GM19455 (cell line): ENCODE measurements around the gene ZNF785.
A peak's percentile ranks its signal among the peaks of the same experiment; 100 is the strongest.
"Not testable (repeated sequence)": the region's sequence is repeated elsewhere in the genome, so short reads cannot be mapped to it uniquely, and the experiment has no call there.

Experiments used
- ATAC-seq: cut with Tn5 transposase; IDR thresholded peaks from one replicate; pipeline ENCODE4 v1.9.1; 2021; ENCODE audit not compliant: unreplicated experiment

Gene ZNF785

DNA sequence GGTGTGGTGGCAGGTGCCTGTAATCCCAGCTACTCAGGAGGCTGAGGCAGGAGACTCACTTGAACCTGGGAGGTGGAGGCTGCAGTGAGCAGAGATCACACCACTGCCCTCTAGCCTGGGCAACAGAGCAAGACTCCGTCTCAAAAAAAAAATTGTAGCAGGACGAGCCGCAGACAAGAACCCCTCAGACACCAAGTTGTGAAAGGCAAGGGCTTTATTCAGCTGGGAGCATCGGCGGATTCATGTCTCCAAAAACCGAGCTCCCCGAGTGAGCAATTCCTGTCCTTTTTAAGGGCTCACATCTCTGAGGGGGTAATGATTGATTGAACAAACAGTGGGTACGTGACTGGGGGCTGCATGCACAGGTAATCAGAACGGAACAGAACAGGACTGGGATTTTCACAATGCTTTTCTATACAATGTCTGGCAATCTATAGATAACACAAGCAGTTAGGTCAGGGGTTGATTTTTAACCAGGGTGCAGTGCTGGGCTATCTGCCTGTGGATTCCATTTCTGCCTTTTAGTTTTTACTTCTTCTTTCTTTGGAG, 44.5 kb downstream of the ZNF785 start:
- not testable (repeated sequence) for ATAC-seq

DNA sequence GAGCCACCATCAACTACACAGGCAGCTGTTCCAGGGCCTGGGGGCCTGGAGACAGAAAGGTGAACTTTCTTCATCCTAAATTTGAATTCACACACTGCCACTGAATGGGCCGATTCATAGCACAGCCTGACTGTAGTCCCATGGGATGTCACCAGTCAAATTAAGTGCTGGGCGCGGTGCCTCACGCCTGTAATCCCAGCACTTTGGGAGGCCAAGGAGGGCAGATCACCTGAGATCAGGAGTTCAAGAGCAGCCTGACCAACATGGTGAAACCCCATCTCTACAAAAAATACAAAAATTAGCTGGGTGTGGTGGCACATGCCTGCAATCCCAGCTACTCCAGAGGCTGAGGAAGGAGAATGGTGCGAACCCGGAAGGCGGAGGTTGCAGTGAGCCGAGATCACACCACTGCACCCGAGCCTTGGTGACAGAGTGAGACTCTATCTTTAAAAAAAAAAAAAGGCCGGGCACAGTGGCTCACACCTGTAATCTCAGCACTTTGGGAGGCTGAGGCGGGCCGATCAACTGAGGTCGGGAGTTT, 45.4 kb downstream of the ZNF785 start:
- not testable (repeated sequence) for ATAC-seq

DNA sequence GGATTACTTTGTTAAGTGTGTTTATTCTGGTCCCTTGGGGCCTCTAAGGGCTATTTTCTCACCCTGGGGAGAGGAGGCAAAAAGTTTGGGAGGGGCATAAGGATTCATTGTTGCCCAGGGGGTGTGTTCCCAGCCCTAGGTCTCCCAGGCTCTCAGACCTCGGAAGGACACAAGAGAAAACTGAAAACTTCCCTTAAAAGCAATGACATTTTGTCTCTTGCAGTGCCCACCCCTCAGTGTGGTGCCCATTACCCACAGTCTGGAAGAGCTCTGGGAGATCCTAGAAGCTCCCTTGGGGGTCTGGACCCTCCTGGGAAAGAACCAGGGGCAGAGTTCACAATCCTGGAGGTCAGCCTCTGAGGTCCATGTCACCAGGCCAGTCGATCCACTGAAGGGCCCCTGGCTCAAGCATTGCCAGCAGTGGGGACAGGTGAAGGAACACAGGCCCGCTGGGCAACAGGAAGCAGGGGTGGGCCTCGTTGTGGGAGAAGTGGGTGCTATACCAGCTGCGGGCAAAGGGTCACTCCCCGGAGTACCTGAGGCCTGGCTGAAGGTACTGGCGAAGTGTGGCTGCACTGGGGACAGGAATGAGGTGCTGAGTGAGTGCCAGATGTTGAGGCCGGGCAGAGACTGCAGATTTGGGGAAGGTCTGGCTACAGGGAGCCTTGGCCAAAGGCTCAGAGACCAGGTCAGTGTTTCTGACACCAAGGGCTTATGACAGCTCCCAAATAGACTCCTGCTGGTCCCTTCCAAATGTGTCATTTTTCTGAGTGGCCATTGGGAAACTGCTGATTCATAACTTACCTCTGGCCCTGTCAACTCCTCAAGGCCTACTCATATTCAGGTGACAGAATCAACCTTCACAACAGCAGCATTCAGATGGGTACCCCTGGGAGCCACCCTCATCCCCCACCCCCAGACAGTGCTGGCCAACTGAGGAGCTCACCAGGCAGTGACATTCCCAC, 46.2 kb downstream of the ZNF785 start:
- no peak for ATAC-seq

DNA sequence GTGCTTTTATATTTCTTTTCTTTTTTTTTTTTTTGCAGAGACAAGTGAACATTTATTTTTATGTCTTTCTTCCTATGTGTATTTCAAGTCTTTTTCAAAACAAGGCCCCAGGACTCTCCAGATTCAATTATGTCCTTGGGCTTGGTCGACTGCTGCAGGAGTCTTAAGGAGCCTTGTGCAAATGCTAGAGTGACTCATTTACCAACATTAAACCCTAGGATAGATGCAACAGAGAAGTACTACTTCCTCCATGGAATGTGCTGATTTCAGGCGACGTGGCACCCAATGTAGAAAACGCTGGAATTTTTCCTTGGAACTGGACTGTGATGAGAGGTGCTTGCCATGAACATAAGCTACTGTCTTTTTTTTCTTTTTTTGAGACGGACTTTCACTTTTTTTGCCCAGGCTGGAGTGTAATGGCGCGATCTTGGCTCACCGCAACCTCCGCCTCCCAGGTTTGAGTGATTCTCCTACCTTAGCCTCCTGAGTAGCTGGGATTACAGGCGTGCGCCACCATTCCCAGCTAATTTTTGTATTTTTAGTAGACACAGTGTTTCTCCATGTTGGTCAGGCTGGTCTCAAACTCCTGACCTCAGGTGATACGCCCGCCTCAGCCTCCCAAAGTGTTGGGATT, 49.0 kb downstream of the ZNF785 start:
- ATAC-seq = not testable (repeated sequence)

DNA sequence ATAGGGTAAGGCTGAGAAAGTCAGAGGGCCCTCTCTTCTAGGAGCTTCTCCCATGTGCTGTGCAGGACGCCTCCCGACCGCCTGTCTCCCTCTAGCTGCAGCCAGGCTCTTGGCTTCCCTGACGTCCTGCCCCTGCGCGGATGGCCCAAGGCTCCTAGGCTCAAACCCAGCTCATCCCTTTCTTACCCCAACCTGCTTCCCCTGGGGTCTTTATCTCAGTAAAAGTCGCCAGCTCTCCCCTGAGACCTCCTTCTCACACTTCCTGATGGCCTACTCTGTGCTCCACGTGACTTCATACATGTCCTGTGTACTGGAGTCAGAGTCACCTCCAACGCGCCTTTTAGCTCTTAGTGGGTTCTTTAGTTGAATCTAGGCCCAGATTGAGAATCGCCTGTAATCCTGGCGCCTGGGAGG, 49.7 kb downstream of the ZNF785 start:
- ATAC-seq = peak; percentile 41

DNA sequence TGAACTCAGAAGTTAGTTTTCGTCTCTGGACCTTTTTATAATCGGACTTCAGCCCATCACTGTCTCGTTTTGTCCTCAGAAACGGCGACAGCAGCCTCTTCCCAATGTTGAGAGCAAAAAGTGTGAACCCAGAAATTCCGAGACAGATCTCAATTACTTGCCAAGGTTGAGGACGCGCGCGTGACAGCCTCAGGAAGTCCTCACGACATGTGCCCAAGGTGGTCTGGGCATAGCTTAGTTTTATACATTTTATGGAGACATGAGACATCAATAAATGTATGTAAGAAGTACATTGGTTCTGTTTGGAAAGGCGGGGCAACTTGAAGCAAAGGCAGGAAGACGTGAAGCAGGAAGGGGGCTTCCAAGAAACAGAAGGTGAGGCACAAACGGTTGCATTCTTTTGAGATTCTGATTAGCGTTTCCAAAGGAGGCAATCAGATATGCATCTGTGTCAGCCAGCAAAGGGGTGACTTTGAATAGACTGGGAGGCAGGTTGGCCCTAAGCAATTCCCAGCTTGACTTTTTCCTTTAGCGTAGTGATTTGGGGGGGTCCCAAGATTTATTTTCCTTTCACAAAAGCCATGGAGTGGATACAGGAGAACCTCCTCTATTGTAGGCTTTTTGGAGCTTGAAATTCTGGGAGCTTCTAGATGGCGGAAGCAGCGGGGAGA, 50.3 kb downstream of the ZNF785 start:
- no peak for ATAC-seq

DNA sequence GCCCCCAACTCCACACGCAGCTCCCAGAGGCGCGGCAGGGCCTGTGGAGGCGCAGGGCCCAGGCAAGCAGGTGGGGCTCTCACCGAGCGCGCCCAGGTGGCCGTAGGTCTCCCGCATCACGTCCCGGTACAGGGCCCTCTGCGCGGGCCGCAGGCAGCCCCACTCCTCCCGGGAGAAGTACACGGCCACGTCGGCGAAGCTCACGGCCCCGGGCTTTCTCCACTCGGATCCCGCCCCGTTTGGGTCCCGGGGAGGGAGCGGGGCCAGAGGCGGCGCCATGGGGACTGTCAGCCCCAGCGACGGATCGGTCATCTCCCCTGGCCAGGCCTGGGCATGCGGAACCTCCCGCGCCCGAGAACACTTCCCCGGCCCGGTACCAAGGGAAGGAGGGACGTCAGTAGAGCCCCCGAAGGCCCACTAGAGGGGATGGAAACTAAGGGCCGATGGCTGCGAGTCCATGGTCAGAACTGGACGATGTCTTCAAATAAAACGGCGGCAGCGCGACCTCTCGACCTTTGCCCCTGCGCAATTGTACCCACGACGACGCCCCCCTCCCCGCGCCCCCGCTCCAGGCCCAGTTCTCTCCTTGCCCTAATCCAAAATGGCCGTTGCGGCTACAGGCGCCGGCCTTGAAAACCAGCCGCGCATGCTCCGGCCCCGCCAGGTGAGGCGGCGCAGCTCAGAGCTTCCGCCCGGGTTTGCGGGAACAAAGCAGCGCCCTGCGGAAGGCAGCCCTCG, 51.0 kb downstream of the ZNF785 start, which contains the start of gene ZNF747:
ZNF747 (minus strand) TSS at position 491 of the 738 bp plus-strand sequence; CDS start at position 312, 179 bp downstream.
- ATAC-seq = no peak

DNA sequence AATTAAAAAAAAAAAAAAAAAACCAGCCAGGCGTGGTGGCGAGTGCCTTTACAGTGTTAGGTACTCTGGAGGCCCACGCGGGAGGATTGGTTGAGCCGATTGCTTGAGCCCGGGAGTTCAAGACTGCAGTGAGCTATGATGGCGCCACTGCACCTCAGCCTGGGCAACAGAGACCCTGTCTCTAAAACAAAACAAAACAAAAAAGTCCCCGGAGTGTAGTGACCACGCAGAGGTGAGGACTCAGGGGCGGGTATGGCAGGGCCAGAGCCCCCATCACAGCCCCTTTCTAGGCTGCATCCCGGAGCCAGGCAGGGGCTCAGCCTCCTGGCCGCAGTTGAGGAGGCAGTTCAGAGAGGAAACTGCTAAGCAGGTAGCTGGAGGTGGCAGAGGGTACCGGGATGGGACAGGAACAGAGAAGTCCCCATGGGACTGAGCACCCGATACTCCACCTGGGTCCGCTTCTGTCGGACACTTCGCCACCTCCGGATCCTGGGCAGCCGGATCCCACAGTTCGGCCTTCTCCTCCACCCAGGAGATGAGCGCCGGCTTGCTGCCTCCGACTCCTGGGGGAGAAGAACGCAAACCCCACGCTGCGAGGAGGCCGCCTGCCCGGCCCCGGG, 51.6 kb downstream of the ZNF785 start:
- no peak for ATAC-seq

DNA sequence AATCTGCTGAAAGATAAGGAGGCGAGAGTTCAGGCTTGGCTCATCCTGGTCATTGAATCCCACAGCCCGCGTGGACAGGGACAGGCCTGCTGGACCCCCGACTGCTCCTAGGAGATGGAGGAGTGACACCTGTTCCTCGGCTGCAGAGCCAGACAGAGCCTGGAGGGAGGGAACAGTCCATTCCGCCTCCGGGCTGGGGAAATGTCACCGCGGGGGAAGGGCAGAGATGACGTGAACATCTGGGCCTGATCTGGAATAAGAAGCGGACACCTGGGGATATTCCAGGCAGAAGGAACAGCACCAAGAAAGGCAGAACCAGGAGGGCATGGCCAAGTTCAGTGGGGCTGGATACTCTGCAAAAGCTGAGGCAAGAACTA, 52.4 kb downstream of the ZNF785 start:
- no peak for ATAC-seq

DNA sequence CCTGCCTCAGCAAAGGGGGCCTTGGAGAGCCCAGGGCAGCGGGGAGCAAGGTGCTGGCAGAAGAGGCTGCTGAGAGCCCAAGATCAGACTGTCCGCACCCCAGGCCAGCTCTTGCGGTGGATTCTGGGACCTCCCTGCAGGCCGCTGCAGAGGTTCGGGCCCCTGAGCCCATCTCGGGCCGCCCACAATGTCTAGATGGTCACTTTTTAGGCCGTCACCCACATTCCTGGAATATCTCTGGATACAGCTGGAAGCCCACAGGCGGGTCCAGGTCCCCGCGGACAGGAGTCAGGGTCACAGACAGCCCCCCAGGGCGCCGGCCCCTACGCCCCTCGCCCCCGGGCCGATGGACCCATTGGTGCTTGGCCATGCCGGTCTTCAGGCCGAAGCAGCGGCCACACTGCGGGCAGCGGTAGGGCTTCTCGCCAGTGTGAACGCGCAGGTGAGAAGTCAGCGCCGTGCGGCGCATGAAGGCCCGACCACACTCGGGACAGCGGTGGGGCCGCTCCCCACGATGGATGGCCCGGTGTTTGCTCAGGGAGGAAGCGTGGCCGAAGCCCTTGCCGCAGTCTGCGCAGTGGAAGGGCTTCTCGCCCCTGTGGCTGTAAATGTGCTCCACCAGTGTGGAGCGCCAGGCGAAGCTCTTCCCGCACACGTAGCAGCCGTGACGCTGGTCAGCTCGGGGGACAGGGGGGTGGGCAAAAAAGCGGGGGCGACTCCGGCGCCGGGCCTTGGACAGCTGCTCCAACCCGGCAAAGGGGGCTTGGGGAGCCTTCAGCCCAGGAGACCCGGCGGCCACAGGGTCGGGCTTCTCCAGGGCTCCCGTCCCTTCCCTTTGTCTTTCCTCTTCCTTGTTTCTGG, 53.0 kb downstream of the ZNF785 start:
- no peak for ATAC-seq
